ENCODE measurements around the gene CCDC88C.

CCDC88C gene

GRCh38 chr14:91374879-91375702 lies 42.5 kb downstream of the CCDC88C start:
- no peak overlapping the region for H3K4me3 ChIP-seq (replicated peaks in 1 of 2; ENCODE audit: low read depth in 2 of 2, low read length in 2 of 2)
- DNase-seq (ENCODE audit: low read depth in 2 of 2), result no peak
- no peak for TF ChIP-seq CTCF (IDR thresholded peaks at IDR 0.05; ENCODE audit: low read depth, low read length)

DNA sequence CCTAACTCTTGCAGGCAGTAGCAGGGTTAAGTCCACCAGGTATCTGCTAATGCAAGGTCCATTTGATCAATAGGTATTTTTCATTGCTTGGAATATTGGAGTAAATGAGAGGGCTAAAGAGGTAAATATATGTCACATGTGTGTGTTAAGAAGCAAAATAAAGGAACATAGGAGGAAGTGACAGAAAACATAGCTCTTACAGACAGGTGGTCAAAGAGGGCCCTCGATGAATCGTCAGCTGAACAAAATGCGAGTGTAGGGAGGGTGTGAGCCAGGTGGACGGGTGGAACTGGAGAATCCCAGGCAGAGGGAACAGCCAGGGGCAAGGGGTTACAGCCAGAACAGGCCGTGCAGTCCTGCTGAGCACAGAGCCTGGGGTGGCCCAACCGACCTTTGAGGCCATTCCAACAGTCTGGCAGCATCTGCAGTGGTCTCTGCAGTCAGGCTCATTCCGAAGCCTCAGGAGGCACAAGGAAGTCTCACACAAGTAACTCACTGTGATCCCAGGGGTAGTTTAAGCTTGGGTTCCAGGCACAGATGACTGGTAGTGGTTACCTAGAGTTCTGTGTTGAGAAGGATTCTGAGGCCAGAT lies 43.2 kb downstream of the CCDC88C start:
- no peak for TF ChIP-seq CTCF (IDR thresholded peaks at IDR 0.05; ENCODE audit: low read depth, low read length)
- DNase-seq (ENCODE audit: low read depth in 2 of 2), result no peak
- H3K4me3 ChIP-seq (replicated peaks in 1 of 2; ENCODE audit: low read depth in 2 of 2, low read length in 2 of 2), result no peak overlapping the region

- no peak for DNase-seq (ENCODE audit: low read depth in 2 of 2)
- no peak for TF ChIP-seq CTCF (IDR thresholded peaks at IDR 0.05; ENCODE audit: low read depth, low read length)
- H3K4me3 ChIP-seq (replicated peaks in 1 of 2; ENCODE audit: low read depth in 2 of 2, low read length in 2 of 2), result no peak overlapping the region
Observed at GRCh38 chr14:91373591-91374254, 43.9 kb downstream of the CCDC88C start.

DNA sequence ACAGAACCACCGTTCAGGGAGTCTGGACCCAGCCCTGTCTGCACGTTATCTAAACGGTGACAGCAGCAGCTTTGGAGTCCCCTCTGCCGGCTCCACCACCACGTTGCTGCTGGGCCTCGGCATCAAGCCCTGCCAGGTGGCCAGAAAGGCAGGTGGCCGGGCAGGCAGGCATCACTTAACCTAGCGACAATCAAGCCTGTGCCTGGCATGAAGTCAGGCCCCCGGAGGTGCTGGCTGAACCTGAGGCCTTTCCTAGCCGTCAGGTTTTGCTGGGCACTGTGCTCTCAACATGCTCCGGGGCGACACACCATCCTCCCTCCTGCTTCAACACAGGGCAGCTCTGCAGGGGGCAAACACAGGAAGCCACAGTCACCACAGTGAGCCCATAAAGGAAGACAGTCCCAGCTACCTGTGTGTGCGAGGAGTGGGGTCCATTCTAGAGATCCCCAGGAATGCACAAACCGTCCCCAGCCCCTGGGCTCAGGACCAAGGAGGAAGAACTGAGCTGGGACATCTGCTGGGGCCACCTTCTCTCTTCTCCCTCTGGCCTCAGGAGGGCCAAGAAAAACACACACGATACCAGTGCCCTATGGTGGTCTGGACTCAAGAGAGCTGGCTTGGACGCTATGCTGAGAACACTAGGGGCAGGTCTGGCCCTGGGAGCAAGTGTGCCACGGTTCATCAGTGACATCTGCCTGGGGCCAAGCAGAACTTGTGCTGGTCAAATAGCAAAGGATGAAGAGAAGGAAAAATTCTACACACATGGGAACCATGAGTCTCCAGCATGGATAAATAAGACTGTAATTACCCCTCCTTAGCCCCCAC lies 44.7 kb downstream of the CCDC88C start:
- no peak for DNase-seq (ENCODE audit: low read depth in 2 of 2)
- H3K4me3 ChIP-seq (replicated peaks in 1 of 2; ENCODE audit: low read depth in 2 of 2, low read length in 2 of 2), result no peak overlapping the region
- no peak for TF ChIP-seq CTCF (IDR thresholded peaks at IDR 0.05; ENCODE audit: low read depth, low read length)

DNA sequence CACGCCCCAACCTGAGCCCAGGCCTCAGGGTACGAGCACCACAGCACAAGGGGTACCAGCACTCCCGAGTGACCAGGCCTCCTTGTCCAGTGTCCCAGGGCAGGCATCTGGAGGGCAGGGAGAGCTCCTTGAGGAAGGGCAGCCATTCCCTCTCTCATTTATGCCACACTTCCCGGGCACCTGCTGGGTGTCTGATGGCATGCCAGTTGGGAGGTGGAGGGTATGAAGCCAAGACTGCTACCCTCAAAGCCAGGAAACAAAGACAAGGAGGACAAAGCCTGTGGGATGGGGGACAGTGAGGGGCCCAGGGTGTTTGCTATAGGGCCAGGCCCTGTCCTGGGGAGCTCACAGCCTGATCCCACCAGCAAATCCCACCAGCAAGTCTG lies 45.6 kb downstream of the CCDC88C start:
- DNase-seq (ENCODE audit: low read depth in 2 of 2), result no peak
- no peak overlapping the region for H3K4me3 ChIP-seq (replicated peaks in 1 of 2; ENCODE audit: low read depth in 2 of 2, low read length in 2 of 2)
- TF ChIP-seq CTCF (IDR thresholded peaks at IDR 0.05; ENCODE audit: low read depth, low read length), result no peak

All from cardiac fibroblast (primary cell).